Measurements from ENCODE around the gene MRAS.

DNA sequence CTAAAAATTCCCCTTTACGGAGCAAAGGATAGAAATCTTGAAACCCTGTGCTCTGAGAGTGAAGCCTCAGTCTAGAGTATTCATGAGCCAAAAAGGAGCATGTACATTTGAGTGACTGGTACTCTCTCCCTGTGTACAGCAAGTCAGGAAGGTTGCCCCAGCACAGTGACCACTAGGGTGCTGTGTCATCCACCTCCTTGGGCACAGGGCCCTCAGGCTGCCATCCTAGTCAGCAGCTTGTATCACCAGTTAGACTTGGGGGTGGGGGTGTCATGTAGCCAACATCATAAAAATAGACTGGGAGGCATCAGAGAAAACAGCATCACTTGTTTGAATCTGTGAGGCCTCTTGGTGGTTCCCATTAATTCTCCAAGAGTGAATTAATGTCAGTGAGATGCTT, 30.7 kb upstream of the MRAS start:
- TF ChIP-seq, protein P1, sequence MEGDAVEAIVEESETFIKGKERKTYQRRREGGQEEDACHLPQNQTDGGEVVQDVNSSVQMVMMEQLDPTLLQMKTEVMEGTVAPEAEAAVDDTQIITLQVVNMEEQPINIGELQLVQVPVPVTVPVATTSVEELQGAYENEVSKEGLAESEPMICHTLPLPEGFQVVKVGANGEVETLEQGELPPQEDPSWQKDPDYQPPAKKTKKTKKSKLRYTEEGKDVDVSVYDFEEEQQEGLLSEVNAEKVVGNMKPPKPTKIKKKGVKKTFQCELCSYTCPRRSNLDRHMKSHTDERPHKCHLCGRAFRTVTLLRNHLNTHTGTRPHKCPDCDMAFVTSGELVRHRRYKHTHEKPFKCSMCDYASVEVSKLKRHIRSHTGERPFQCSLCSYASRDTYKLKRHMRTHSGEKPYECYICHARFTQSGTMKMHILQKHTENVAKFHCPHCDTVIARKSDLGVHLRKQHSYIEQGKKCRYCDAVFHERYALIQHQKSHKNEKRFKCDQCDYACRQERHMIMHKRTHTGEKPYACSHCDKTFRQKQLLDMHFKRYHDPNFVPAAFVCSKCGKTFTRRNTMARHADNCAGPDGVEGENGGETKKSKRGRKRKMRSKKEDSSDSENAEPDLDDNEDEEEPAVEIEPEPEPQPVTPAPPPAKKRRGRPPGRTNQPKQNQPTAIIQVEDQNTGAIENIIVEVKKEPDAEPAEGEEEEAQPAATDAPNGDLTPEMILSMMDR (IDR thresholded peaks at IDR 0.05): no peak
- TF ChIP-seq POLR2A (IDR thresholded peaks at IDR 0.05): no peak
